Heart left ventricle (tissue), 13 donors: Measurements from ENCODE around the gene HHIP.

Experiments used
- POLR2A ChIP-seq, 2 donors: fragments of 450-650 bp; IDR thresholded peaks; one replicate each; pipeline ENCODE4 v1.6.1; 2017; ENCODE audit warnings: antibody characterized with exemption in 2 of 2, mild to moderate bottlenecking in 2 of 2, moderate library complexity in 2 of 2
- TF ChIP-seq, protein P1 (sequence below), 12 donors: fragments of 200-600 bp; sonication (generic) in 4 of 12; IDR thresholded peaks; one replicate each; pipeline versions ENCODE4 v1.5.0 to v1.8.0; 2018 to 2022; ENCODE audit warnings: antibody characterized with exemption in 12 of 12, mild to moderate bottlenecking in 5 of 12
- donor health status: ischemic (EF 13 %, LVEDD 7.1; RV severe dilation, severe dysfunction).
- donor health status: DM: no; HTN: yes; CAD: no.
- donor health status: DM: no; HTN: no; CAD: no.
- donor health status: ischemic (EF 25% LVEDD 6.9; RV normal size, moderate dysfunction).
- donor health status: ischemic (EF 25% LVEDD 5.7; RV mildly dilated, moderate dysfunction).
- donor health status: ischemic (EF 35%, LVEDD 5.7; RV mildly dilated, moderate dysfunction).
- donor health status: nonischemic (EF 11% LVEDD 7.7; RV severe dilation, severe dysfunction).
- donor health status: DM: yes; HTN: yes; CAD: no.
- donor health status: PGD.
- donor health status: ischemic (EF 29% LVEDD 5.4; RV normal size, mild dysfunction).
- donor health status: nonischemic (EF 23%, LVEDD 6.1; RV moderate dilation, normal function).

DNA sequence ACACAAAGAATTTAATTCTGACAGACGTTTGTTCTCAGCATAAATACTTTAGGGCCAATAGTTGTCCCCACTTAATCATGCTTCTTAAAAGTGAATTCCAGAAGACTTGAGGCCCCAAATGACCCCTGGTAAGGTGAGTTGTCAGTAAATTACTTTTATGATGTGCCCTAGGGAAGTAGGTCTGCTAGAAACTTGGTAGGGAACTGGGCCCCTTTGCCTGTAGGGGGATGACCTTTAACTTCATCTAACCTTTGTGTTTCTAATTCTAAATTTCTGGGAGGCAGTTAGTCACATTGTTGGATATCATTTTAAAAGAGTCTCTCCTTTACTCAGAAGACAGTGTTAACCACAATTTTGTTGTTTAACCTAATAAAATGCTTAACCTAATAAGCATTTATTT, 28.8 kb downstream of the HHIP start:
- TF ChIP-seq, protein P1, sequence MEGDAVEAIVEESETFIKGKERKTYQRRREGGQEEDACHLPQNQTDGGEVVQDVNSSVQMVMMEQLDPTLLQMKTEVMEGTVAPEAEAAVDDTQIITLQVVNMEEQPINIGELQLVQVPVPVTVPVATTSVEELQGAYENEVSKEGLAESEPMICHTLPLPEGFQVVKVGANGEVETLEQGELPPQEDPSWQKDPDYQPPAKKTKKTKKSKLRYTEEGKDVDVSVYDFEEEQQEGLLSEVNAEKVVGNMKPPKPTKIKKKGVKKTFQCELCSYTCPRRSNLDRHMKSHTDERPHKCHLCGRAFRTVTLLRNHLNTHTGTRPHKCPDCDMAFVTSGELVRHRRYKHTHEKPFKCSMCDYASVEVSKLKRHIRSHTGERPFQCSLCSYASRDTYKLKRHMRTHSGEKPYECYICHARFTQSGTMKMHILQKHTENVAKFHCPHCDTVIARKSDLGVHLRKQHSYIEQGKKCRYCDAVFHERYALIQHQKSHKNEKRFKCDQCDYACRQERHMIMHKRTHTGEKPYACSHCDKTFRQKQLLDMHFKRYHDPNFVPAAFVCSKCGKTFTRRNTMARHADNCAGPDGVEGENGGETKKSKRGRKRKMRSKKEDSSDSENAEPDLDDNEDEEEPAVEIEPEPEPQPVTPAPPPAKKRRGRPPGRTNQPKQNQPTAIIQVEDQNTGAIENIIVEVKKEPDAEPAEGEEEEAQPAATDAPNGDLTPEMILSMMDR (IDR thresholded peaks at IDR 0.05), result no peak
- no peak for TF ChIP-seq POLR2A (IDR thresholded peaks at IDR 0.05)
